WTC11 (cell line): ENCODE results near the gene CHST11.

Experiments used
- CREB1 ChIP-seq: sonication (generic); formaldehyde crosslinking; IDR thresholded peaks from 2 replicates; pipeline ENCODE4 v1.8.0; 2023; ENCODE audit warnings: mild to moderate bottlenecking, missing genetic modification reagents
- ESRRA ChIP-seq: sonication (generic); formaldehyde crosslinking; IDR thresholded peaks from 2 replicates; pipeline ENCODE4 v1.8.1; 2022; ENCODE audit warnings: mild to moderate bottlenecking, missing genetic modification reagents, borderline replicate concordance
- ETV6 ChIP-seq: sonication (generic); formaldehyde crosslinking; IDR thresholded peaks from 2 replicates; pipeline ENCODE4 v1.8.1; 2022; ENCODE audit warnings: mild to moderate bottlenecking, missing genetic modification reagents
- FOXJ3 ChIP-seq: sonication (generic); formaldehyde crosslinking; IDR thresholded peaks from 2 replicates; pipeline ENCODE4 v1.9.0; 2021; ENCODE audit warnings: missing genetic modification reagents, mild to moderate bottlenecking, borderline replicate concordance
- NR1H2 ChIP-seq: sonication (generic); formaldehyde crosslinking; IDR thresholded peaks from 2 replicates; pipeline ENCODE4 v1.9.0; 2021; ENCODE audit warnings: mild to moderate bottlenecking, moderate library complexity, missing genetic modification reagents
- TCF7 ChIP-seq: sonication (generic); formaldehyde crosslinking; IDR thresholded peaks from 2 replicates; pipeline ENCODE4 v1.8.0; 2022; ENCODE audit warnings: mild to moderate bottlenecking, low read depth, missing genetic modification reagents, moderate library complexity
- ZNF317 ChIP-seq: sonication (generic); formaldehyde crosslinking; IDR thresholded peaks from 2 replicates; pipeline ENCODE4 v1.8.1; 2023; ENCODE audit warnings: low read depth, mild to moderate bottlenecking, moderate library complexity, missing genetic modification reagents, borderline replicate concordance
- TF ChIP-seq, protein P1 (sequence below): fragments of 200-600 bp; IDR thresholded peaks from 2 replicates; pipeline ENCODE4 v1.8.0; 2022; ENCODE audit warnings: antibody characterized with exemption
- TF ChIP-seq, protein P2 (sequence below): sonication (generic); formaldehyde crosslinking; IDR thresholded peaks from 2 replicates; pipeline ENCODE4 v1.8.1; 2022; ENCODE audit warnings: mild to moderate bottlenecking, missing genetic modification reagents, moderate library complexity, borderline replicate concordance
- TF ChIP-seq, protein P3 (sequence below): sonication (generic); formaldehyde crosslinking; IDR thresholded peaks from 2 replicates; pipeline ENCODE4 v1.8.1; 2023; ENCODE audit warnings: mild to moderate bottlenecking, missing genetic modification reagents, borderline replicate concordance
- TF ChIP-seq, protein P4 (sequence below): sonication (generic); formaldehyde crosslinking; IDR thresholded peaks from 2 replicates; pipeline ENCODE4 v1.8.1; 2023; ENCODE audit warnings: mild to moderate bottlenecking, moderate library complexity, missing genetic modification reagents
- TF ChIP-seq, protein P5 (sequence below): sonication (generic); formaldehyde crosslinking; IDR thresholded peaks from 2 replicates; pipeline ENCODE4 v1.8.1; 2022; ENCODE audit warnings: missing genetic modification reagents, borderline replicate concordance
- TF ChIP-seq, protein P6 (sequence below): sonication (generic); formaldehyde crosslinking; conservative IDR thresholded peaks from 2 replicates; pipeline ENCODE4 v1.8.1; 2022; ENCODE audit warnings: mild to moderate bottlenecking, missing genetic modification reagents

DNA sequence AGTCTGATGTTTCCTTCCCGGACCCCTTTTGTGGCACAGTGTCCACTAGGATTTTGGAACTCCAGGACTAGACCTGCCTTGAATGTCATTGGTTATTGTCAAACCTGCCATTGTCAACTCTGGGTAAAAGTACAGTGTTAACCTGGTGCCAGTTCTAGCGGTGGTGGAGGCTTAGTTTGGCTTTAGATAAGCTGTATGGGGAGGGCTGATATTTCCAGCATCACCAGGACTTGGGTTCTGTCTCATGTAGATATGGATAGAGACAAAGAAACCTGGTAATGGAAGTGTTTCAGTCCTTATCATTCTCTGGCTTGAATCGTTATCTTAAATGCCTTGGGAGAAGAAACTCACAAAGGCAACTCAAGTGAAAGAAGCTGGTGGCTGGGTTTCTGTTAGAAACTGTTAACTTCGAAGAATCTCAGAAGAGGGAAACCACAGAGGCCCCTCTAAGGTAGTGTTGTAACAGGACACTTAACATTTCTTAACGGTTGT lies 10.6 kb downstream of the CHST11 start:
- TF ChIP-seq FOXJ3 (CRISPR knock-in tag) (no peak), ZNF317 (CRISPR knock-in tag) (no peak), CREB1 (CRISPR knock-in tag) (no peak), TCF7 (no peak), NR1H2 (CRISPR knock-in tag) (no peak), ESRRA (CRISPR knock-in tag) (no peak), ETV6 (CRISPR knock-in tag) (no peak)
- TF ChIP-seq, protein P1, sequence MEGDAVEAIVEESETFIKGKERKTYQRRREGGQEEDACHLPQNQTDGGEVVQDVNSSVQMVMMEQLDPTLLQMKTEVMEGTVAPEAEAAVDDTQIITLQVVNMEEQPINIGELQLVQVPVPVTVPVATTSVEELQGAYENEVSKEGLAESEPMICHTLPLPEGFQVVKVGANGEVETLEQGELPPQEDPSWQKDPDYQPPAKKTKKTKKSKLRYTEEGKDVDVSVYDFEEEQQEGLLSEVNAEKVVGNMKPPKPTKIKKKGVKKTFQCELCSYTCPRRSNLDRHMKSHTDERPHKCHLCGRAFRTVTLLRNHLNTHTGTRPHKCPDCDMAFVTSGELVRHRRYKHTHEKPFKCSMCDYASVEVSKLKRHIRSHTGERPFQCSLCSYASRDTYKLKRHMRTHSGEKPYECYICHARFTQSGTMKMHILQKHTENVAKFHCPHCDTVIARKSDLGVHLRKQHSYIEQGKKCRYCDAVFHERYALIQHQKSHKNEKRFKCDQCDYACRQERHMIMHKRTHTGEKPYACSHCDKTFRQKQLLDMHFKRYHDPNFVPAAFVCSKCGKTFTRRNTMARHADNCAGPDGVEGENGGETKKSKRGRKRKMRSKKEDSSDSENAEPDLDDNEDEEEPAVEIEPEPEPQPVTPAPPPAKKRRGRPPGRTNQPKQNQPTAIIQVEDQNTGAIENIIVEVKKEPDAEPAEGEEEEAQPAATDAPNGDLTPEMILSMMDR: no peak
- TF ChIP-seq, protein P2, sequence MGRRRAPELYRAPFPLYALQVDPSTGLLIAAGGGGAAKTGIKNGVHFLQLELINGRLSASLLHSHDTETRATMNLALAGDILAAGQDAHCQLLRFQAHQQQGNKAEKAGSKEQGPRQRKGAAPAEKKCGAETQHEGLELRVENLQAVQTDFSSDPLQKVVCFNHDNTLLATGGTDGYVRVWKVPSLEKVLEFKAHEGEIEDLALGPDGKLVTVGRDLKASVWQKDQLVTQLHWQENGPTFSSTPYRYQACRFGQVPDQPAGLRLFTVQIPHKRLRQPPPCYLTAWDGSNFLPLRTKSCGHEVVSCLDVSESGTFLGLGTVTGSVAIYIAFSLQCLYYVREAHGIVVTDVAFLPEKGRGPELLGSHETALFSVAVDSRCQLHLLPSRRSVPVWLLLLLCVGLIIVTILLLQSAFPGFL (CRISPR knock-in tag): no peak
- TF ChIP-seq, protein P3, sequence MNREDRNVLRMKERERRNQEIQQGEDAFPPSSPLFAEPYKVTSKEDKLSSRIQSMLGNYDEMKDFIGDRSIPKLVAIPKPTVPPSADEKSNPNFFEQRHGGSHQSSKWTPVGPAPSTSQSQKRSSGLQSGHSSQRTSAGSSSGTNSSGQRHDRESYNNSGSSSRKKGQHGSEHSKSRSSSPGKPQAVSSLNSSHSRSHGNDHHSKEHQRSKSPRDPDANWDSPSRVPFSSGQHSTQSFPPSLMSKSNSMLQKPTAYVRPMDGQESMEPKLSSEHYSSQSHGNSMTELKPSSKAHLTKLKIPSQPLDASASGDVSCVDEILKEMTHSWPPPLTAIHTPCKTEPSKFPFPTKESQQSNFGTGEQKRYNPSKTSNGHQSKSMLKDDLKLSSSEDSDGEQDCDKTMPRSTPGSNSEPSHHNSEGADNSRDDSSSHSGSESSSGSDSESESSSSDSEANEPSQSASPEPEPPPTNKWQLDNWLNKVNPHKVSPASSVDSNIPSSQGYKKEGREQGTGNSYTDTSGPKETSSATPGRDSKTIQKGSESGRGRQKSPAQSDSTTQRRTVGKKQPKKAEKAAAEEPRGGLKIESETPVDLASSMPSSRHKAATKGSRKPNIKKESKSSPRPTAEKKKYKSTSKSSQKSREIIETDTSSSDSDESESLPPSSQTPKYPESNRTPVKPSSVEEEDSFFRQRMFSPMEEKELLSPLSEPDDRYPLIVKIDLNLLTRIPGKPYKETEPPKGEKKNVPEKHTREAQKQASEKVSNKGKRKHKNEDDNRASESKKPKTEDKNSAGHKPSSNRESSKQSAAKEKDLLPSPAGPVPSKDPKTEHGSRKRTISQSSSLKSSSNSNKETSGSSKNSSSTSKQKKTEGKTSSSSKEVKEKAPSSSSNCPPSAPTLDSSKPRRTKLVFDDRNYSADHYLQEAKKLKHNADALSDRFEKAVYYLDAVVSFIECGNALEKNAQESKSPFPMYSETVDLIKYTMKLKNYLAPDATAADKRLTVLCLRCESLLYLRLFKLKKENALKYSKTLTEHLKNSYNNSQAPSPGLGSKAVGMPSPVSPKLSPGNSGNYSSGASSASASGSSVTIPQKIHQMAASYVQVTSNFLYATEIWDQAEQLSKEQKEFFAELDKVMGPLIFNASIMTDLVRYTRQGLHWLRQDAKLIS (CRISPR knock-in tag): no peak
- TF ChIP-seq, protein P4, sequence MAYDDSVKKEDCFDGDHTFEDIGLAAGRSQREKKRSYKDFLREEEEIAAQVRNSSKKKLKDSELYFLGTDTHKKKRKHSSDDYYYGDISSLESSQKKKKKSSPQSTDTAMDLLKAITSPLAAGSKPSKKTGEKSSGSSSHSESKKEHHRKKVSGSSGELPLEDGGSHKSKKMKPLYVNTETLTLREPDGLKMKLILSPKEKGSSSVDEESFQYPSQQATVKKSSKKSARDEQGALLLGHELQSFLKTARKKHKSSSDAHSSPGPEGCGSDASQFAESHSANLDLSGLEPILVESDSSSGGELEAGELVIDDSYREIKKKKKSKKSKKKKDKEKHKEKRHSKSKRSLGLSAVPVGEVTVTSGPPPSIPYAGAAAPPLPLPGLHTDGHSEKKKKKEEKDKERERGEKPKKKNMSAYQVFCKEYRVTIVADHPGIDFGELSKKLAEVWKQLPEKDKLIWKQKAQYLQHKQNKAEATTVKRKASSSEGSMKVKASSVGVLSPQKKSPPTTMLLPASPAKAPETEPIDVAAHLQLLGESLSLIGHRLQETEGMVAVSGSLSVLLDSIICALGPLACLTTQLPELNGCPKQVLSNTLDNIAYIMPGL (CRISPR knock-in tag): no peak
- TF ChIP-seq, protein P5, sequence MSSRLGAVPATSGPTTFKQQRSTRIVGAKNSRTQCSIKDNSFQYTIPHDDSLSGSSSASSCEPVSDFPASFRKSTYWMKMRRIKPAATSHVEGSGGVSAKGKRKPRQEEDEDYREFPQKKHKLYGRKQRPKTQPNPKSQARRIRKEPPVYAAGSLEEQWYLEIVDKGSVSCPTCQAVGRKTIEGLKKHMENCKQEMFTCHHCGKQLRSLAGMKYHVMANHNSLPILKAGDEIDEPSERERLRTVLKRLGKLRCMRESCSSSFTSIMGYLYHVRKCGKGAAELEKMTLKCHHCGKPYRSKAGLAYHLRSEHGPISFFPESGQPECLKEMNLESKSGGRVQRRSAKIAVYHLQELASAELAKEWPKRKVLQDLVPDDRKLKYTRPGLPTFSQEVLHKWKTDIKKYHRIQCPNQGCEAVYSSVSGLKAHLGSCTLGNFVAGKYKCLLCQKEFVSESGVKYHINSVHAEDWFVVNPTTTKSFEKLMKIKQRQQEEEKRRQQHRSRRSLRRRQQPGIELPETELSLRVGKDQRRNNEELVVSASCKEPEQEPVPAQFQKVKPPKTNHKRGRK (CRISPR knock-in tag): no peak
- TF ChIP-seq, protein P6, sequence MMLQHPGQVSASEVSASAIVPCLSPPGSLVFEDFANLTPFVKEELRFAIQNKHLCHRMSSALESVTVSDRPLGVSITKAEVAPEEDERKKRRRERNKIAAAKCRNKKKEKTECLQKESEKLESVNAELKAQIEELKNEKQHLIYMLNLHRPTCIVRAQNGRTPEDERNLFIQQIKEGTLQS (CRISPR knock-in tag): no peak
